H1 (cell line): Measurements from ENCODE around the gene RBP4. TPM values are rescaled to one million over a fixed set of nuclear protein-coding genes. Genes with fewer than 3 reads are reported as not detected.

ENCODE experiments used
- CTCF ChIA-PET: fragments of 300-600 bp; sonication (Branson Sonifier 250); formaldehyde crosslinking; loops from one replicate; lab custom pipeline; 2021; ENCODE audit not compliant: partially characterized antibody; lab: Charles Lee
- POLR2A ChIA-PET: fragments of 300-600 bp; sonication (Branson Sonifier 250); formaldehyde crosslinking; loops from one replicate; lab custom pipeline; 2021; ENCODE audit warnings: inconsistent platforms; ENCODE audit not compliant: partially characterized antibody; lab: Charles Lee
- DNase-seq, 2 experiments: peaks; one replicate each; pipeline versions ENCODE4 v3.0.0 to v3.0.0-alpha.2; 2010 to 2022; ENCODE audit warnings: low spot score in 2 of 2, low read depth in 1 of 2, mixed read lengths in 1 of 2
- FAIRE-seq: peaks from 2 replicates; lab custom pipeline; 2011; peaks lifted over from hg19 to GRCh38; lab: Jason Lieb, UNC
- H2AFZ ChIP-seq: 2 replicates; pipeline ENCODE4 v1.8.1; 2012; ENCODE audit warnings: low read length, inconsistent platforms
- H2AK5ac ChIP-seq: 2 replicates; pipeline ENCODE4 v1.6.1; 2013; ENCODE audit warnings: low read depth, low read length
- H2BK120ac ChIP-seq: replicated peaks from 2 replicates; pipeline ENCODE3; 2013; ENCODE audit warnings: low read depth, low read length, inconsistent platforms
- H2BK12ac ChIP-seq: 2 replicates; pipeline ENCODE4 v1.6.1; 2013; ENCODE audit warnings: low read depth, low read length
- H2BK15ac ChIP-seq: 2 replicates; pipeline ENCODE4 v1.6.1; 2013; ENCODE audit warnings: low read length
- H2BK20ac ChIP-seq: 2 replicates; pipeline ENCODE4 v1.6.1; 2013; ENCODE audit warnings: low read length
- H2BK5ac ChIP-seq: 2 replicates; pipeline ENCODE4 v1.6.1; 2013; ENCODE audit warnings: low read depth, low read length
- H3K14ac ChIP-seq: 2 replicates; pipeline ENCODE4 v1.6.1; 2013; ENCODE audit warnings: inconsistent platforms; ENCODE audit not compliant: insufficient read length
- H3K18ac ChIP-seq: 2 replicates; pipeline ENCODE4 v1.6.1; 2013; ENCODE audit warnings: low read length; ENCODE audit errors: extremely low read depth
- H3K23ac ChIP-seq: 2 replicates; pipeline ENCODE4 v1.6.1; 2013; ENCODE audit warnings: inconsistent platforms; ENCODE audit not compliant: insufficient read length
- H3K23me2 ChIP-seq: 2 replicates; pipeline ENCODE4 v1.6.1; 2013; ENCODE audit warnings: low read depth, low read length
- H3K27ac ChIP-seq: 2 replicates; pipeline ENCODE4 v1.6.1; 2011; ENCODE audit warnings: low read depth, low read length, inconsistent platforms
- H3K27me3 ChIP-seq, 4 experiments: replicated peaks in 1 of 4; 1 replicate in 1 of 4; 2 replicates in 3 of 4; pipeline versions ENCODE4 v1.6.1 to v1.8.1; 2011 to 2013; ENCODE audit warnings: low read length in 3 of 4, mild to moderate bottlenecking in 3 of 4, inconsistent platforms in 2 of 4, mixed read lengths in 2 of 4, moderate library complexity in 1 of 4; ENCODE audit not compliant: control insufficient read depth in 3 of 4, insufficient read depth in 3 of 4; ENCODE audit errors: extremely low read depth in 1 of 4
- H3K36me3 ChIP-seq, 4 experiments: 2 replicates each; pipeline versions ENCODE4 v1.6.1 to v1.8.1; 2011 to 2013; ENCODE audit warnings: mild to moderate bottlenecking in 4 of 4, low read length in 3 of 4, moderate library complexity in 2 of 4, control low read depth in 1 of 4, inconsistent platforms in 1 of 4; ENCODE audit not compliant: insufficient read depth in 4 of 4, control insufficient read depth in 2 of 4
- H3K4ac ChIP-seq: replicated peaks from 2 replicates; pipeline ENCODE3; 2013; ENCODE audit warnings: low read length, low read depth, mixed read lengths, inconsistent platforms; ENCODE audit not compliant: insufficient read length
- H3K4me1 ChIP-seq, 4 experiments: replicated peaks in 1 of 4; 1 replicate in 1 of 4; 2 replicates in 3 of 4; pipeline versions ENCODE4 v1.6.1 to v1.8.1; 2011 to 2013; ENCODE audit warnings: low read length in 3 of 4, inconsistent platforms in 2 of 4, mixed read lengths in 1 of 4; ENCODE audit not compliant: insufficient read depth in 4 of 4, control insufficient read depth in 3 of 4
- H3K4me2 ChIP-seq, 2 experiments: 2 replicates each; pipeline versions ENCODE4 v1.6.1 to v1.8.1; 2011 to 2013; ENCODE audit warnings: low read depth in 2 of 2, low read length in 2 of 2, control low read depth in 1 of 2, inconsistent platforms in 1 of 2, mild to moderate bottlenecking in 1 of 2; ENCODE audit not compliant: insufficient read depth in 1 of 2
- H3K4me3 ChIP-seq, 4 experiments: fragments of 200-600, 300-600 bp in 1 of 4; sonication (generic), shearing (Covaris generic), sonication (Bioruptor Twin) in 1 of 4; 2 replicates each; pipeline versions ENCODE4 v1.5.1 to v1.8.1; 2011 to 2016; ENCODE audit warnings: low read length in 4 of 4, low read depth in 3 of 4, control low read depth in 2 of 4, inconsistent platforms in 2 of 4, mild to moderate bottlenecking in 2 of 4, mixed read lengths in 1 of 4, moderate library complexity in 1 of 4; ENCODE audit not compliant: insufficient read depth in 2 of 4; ENCODE audit errors: extremely low read depth in 1 of 4
- H3K56ac ChIP-seq: replicated peaks from 2 replicates; pipeline ENCODE3; 2013; ENCODE audit warnings: low read depth, mild to moderate bottlenecking, mixed read lengths, low read length, inconsistent platforms; ENCODE audit not compliant: insufficient read length
- H3K79me1 ChIP-seq: 2 replicates; pipeline ENCODE4 v1.6.1; 2013; ENCODE audit warnings: low read depth, low read length, control low read depth
- H3K79me2 ChIP-seq, 2 experiments: 2 replicates each; pipeline versions ENCODE4 v1.6.1 to v1.8.1; 2012 to 2013; ENCODE audit warnings: low read length in 2 of 2, mild to moderate bottlenecking in 2 of 2, inconsistent platforms in 1 of 2; ENCODE audit not compliant: insufficient read depth in 2 of 2, control insufficient read depth in 1 of 2
- H3K9ac ChIP-seq, 4 experiments: replicated peaks in 1 of 4; 1 replicate in 1 of 4; 2 replicates in 3 of 4; pipeline versions ENCODE4 v1.6.1 to v1.8.1; 2011 to 2013; ENCODE audit warnings: low read depth in 3 of 4, low read length in 3 of 4, control low read depth in 2 of 4, mild to moderate bottlenecking in 2 of 4, moderate library complexity in 2 of 4, inconsistent platforms in 1 of 4; ENCODE audit errors: extremely low read depth in 1 of 4
- H3K9me3 ChIP-seq, 2 experiments: 2 replicates each; pipeline versions ENCODE4 v1.6.1 to v1.8.1; 2012 to 2013; ENCODE audit warnings: mild to moderate bottlenecking in 2 of 2, moderate library complexity in 2 of 2, control low read depth in 1 of 2, inconsistent platforms in 1 of 2, low read depth in 1 of 2, low read length in 1 of 2, mixed read lengths in 1 of 2; ENCODE audit not compliant: insufficient read depth in 2 of 2
- H4K20me1 ChIP-seq, 2 experiments: replicated peaks in 1 of 2; 2 replicates each; pipeline versions ENCODE3 to v1.8.1; 2011 to 2013; ENCODE audit warnings: inconsistent platforms in 2 of 2, low read length in 2 of 2, mild to moderate bottlenecking in 1 of 2; ENCODE audit not compliant: insufficient read depth in 2 of 2, control insufficient read depth in 1 of 2
- H4K5ac ChIP-seq: 2 replicates; pipeline ENCODE4 v1.6.1; 2013; ENCODE audit warnings: low read length, low read depth, mixed read lengths, inconsistent platforms; ENCODE audit not compliant: insufficient read length
- H4K8ac ChIP-seq: 2 replicates; pipeline ENCODE4 v1.8.0; 2013; ENCODE audit warnings: mild to moderate bottlenecking, moderate library complexity, low read length, inconsistent platforms; ENCODE audit not compliant: insufficient read depth; ENCODE audit errors: extremely low read depth
- H4K91ac ChIP-seq: replicated peaks from 2 replicates; pipeline ENCODE3; 2013; ENCODE audit warnings: low read length, mixed read lengths, inconsistent platforms; ENCODE audit not compliant: insufficient read length
- ASH2L ChIP-seq: fragments of 200-600, 300-600 bp; sonication (generic); IDR thresholded peaks from one replicate; pipeline ENCODE4 v1.7.1; 2017; ENCODE audit warnings: low read length
- KDM5A ChIP-seq: fragments of 200-600 bp; IDR thresholded peaks from 2 replicates; pipeline ENCODE4 v1.7.1; 2012; ENCODE audit warnings: mild to moderate bottlenecking, low read length, inconsistent platforms, mixed read lengths
- RAD21 ChIP-seq, 2 experiments: IDR thresholded peaks in 1 of 2; conservative IDR thresholded peaks in 1 of 2; 2 replicates each; pipeline ENCODE4 v1.6.1; 2011; ENCODE audit warnings: low read depth in 2 of 2, low read length in 2 of 2, improper control_type of control experiment in 1 of 2, inconsistent platforms in 1 of 2, mild to moderate bottlenecking in 1 of 2, moderate library complexity in 1 of 2
- SUZ12 ChIP-seq: fragments of 200-600 bp; sonication (generic); IDR thresholded peaks from 2 replicates; pipeline ENCODE4 v1.6.1; 2012; ENCODE audit warnings: mild to moderate bottlenecking, inconsistent platforms, low read length, moderate library complexity, mixed read lengths
- WGBS, 2 experiments: shearing (Covaris generic) in 1 of 2; methylation state at CpG; one replicate each; pipeline versions ENCODE4 v1.1.6 to v1.1.7; 2013 to 2015; ENCODE audit warnings: low lambda C conversion rate in 2 of 2, mixed read lengths in 2 of 2, inconsistent platforms in 1 of 2, low coverage in 1 of 2, missing lambda C conversion rate in 1 of 2; ENCODE audit not compliant: insufficient replicate concordance in 2 of 2, insufficient coverage in 1 of 2, insufficient read length in 1 of 2; ENCODE audit errors: extremely low coverage in 1 of 2, missing lambda C conversion rate in 1 of 2; 5-methylcytosine and 5-hydroxymethylcytosine counted together
- polyA plus RNA-seq, 7 experiments: library from polyadenylated mRNA; depleted of rRNA in 3 of 7; stranded (reverse) in 5 of 7; unstranded in 2 of 7; fragments of >200 nt in 5 of 7; fragments of 200-250 nt in 2 of 7; gene quantifications; 1 replicate in 5 of 7; 2 replicates in 1 of 7; 4 replicates in 1 of 7; pipeline versions ENCODE4 v1.2.1 to v1.2.3, GENCODE V29; 2011 to 2013; ENCODE audit warnings: missing spikeins in 2 of 7, mixed read lengths in 2 of 7
- total RNA-seq: library from RNA; stranded (reverse); fragmentation: NEBNext Ultra II Directional; extraction: Animal tissue kit (Norgen Biotek cat#: 25700); gene quantifications from 2 replicates; pipeline ENCODE4 v1.2.1, GENCODE V29; 2021
- TF ChIP-seq, protein P1 (sequence below), 3 experiments: IDR thresholded peaks; 1 replicate in 2 of 3; 2 replicates in 1 of 3; pipeline versions ENCODE4 v1.5.1 to v1.6.1; 2011; ENCODE audit warnings: low read length in 3 of 3, mild to moderate bottlenecking in 3 of 3, inconsistent platforms in 2 of 3, low read depth in 1 of 3, moderate library complexity in 1 of 3; ENCODE audit not compliant: insufficient read depth in 1 of 3; ENCODE audit errors: control extremely low read depth in 1 of 3

Gene RBP4
- total and polyA plus RNA-seq, 2 of the 8 experiments (the other 6 are each of a cell fraction or from before 2014, with no cell fraction given), result 0.42 to 0.97 TPM

GRCh38 chr10:93597075-93597599 lies 3.9 kb downstream of the RBP4 start:
- ChIA-PET CTCF (interaction anchor here (0.6 to 1.7 kb wide), 16 partner anchors 9 to 1333 kb away, joined by 3 to 7 read pairs (median 3); no protein-coding TSS in a partner anchor), POLR2A (no interaction called here)
- H3K79me2 ChIP-seq, result no peaks in the 10 kb centered on the region
- peaks cover 7% of the 10 kb centered on the region; the same call in 1 of the 2 replicates for H3K23me2 ChIP-seq
- H2AFZ ChIP-seq, result no peak overlapping the region
- H3K4me1 ChIP-seq, result peaks cover 0 to 6% (median 3%) of the 10 kb centered on the region in 4 experiments; a peak in 5 of 7 replicates
- no peak for TF ChIP-seq ASH2L
- 0 out of 2 replicates have a peak, but pooled peaks have one; percentile 24 for TF ChIP-seq SUZ12
- no peak for TF ChIP-seq KDM5A
- no peak for TF ChIP-seq RAD21 (IDR thresholded peaks at IDR 0.05 in 1 of 2, conservative IDR thresholded peaks at IDR 0.05 in 1 of 2; ENCODE audit: low read depth in 2 of 2, low read length in 2 of 2)
- TF ChIP-seq, protein P1, sequence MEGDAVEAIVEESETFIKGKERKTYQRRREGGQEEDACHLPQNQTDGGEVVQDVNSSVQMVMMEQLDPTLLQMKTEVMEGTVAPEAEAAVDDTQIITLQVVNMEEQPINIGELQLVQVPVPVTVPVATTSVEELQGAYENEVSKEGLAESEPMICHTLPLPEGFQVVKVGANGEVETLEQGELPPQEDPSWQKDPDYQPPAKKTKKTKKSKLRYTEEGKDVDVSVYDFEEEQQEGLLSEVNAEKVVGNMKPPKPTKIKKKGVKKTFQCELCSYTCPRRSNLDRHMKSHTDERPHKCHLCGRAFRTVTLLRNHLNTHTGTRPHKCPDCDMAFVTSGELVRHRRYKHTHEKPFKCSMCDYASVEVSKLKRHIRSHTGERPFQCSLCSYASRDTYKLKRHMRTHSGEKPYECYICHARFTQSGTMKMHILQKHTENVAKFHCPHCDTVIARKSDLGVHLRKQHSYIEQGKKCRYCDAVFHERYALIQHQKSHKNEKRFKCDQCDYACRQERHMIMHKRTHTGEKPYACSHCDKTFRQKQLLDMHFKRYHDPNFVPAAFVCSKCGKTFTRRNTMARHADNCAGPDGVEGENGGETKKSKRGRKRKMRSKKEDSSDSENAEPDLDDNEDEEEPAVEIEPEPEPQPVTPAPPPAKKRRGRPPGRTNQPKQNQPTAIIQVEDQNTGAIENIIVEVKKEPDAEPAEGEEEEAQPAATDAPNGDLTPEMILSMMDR (IDR thresholded peaks at IDR 0.05; ENCODE audit: control extremely low read depth in 1 of 3, insufficient read depth in 1 of 3, low read depth in 1 of 3, low read length in 3 of 3), result no peak
- DNase-seq (no peak), FAIRE-seq (no peak)
- H4K8ac ChIP-seq, result no peak overlapping the region
- no peaks in the 10 kb centered on the region for H4K20me1 ChIP-seq
- no peak overlapping the region for H3K4me2 ChIP-seq
- no peak overlapping the region for H2BK120ac ChIP-seq
- H2BK20ac ChIP-seq, result no peak overlapping the region
- H3K4me3 ChIP-seq, result no peak overlapping the region
- no peak overlapping the region for H3K23ac ChIP-seq
- peaks cover 21 to 30% (median 25%) of the 10 kb centered on the region in 4 experiments for H3K27me3 ChIP-seq
- H4K91ac ChIP-seq, result no peak overlapping the region
- H3K4ac ChIP-seq, result no peak overlapping the region
- no peak overlapping the region for H4K5ac ChIP-seq
- H2AK5ac ChIP-seq, result no peak overlapping the region
- H3K18ac ChIP-seq, result no peak overlapping the region
- H3K14ac ChIP-seq, result no peak overlapping the region
- H3K9me3 ChIP-seq, result no peaks in the 10 kb centered on the region
- H3K9ac ChIP-seq, result no peak overlapping the region
- no peak overlapping the region for H2BK5ac ChIP-seq
- no peak overlapping the region for H2BK15ac ChIP-seq
- H3K36me3 ChIP-seq, result no peaks in the 10 kb centered on the region
- WGBS, 2 experiments, result 82% methylated on average over 1 of the region's 1 CpG; no CpG with 5 or more reads in 1 of the 2 experiments
- H3K56ac ChIP-seq, result no peak overlapping the region
- no peaks in the 10 kb centered on the region; the same call in 1 of the 2 replicates for H3K79me1 ChIP-seq
- H3K27ac ChIP-seq, result no peak overlapping the region
- H2BK12ac ChIP-seq, result no peak overlapping the region
